ENCODE measurements around the gene PCDHGA6.

DNA sequence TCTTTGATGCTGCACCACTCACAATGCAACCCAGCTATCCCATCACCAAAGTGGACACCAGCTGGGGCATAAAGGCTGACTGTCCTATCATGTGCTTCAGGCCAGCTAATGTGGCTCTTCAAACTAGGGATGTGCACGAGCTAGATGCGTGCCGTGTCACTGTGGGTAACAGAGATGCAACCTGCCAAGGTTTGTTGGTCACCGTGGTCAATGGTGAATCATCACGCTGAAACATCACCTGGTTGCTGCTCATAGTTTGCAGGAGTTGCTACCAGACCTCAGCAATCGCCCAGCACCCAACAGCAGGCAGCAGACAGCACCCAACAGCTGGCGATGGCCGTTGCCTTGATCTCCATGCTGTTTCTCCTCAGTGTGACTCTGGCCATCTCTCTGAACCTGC lies 45.5 kb upstream of the PCDHGA6 start:
- TF ChIP-seq EZH2 (IDR thresholded peaks at IDR 0.05) (no peak), POLR2AphosphoS5 (IDR thresholded peaks at IDR 0.05; ENCODE audit: borderline replicate concordance, low read depth, low read length) (no peak), FOXP2 (optimal IDR thresholded peaks at IDR 0.05; ENCODE audit: control extremely low read depth, extremely low read length, insufficient read depth) (no peak)
